ENCODE results near the gene BMPER.

The BMPER gene

GRCh38 chr7:33876596-33877274, 28.6 kb upstream of the BMPER start:
- WGBS, 2 experiments (ENCODE audit: insufficient coverage in 2 of 2), result 100% methylated on average over 1 of the region's 3 CpGs
- no peak overlapping the region for H3K27ac ChIP-seq (ENCODE audit: low read depth, low read length, severe bottlenecking)
- no peak overlapping the region for H3K4me3 ChIP-seq (ENCODE audit: extremely low read depth, insufficient read depth, low read length, poor library complexity, severe bottlenecking)
- peaks cover 48% of the 10 kb centered on the region for H3K4me1 ChIP-seq (ENCODE audit: control insufficient read depth, insufficient read depth, low read length, poor library complexity, severe bottlenecking)
- H3K9me3 ChIP-seq (ENCODE audit: control insufficient read depth, low read length), result no peaks in the 10 kb centered on the region
- H3K36me3 ChIP-seq (ENCODE audit: control insufficient read depth, insufficient read depth, low read length), result no peaks in the 10 kb centered on the region

- H3K9me3 ChIP-seq (ENCODE audit: control insufficient read depth, low read length), result no peaks in the 10 kb centered on the region
- H3K4me3 ChIP-seq (ENCODE audit: extremely low read depth, insufficient read depth, low read length, poor library complexity, severe bottlenecking), result no peak overlapping the region
- H3K27ac ChIP-seq (ENCODE audit: low read depth, low read length, severe bottlenecking), result no peak overlapping the region
- H3K4me1 ChIP-seq (ENCODE audit: control insufficient read depth, insufficient read depth, low read length, poor library complexity, severe bottlenecking), result peaks cover 24% of the 10 kb centered on the region
- no peaks in the 10 kb centered on the region for H3K36me3 ChIP-seq (ENCODE audit: control insufficient read depth, insufficient read depth, low read length)
Observed at GRCh38 chr7:33880787-33881186, 24.6 kb upstream of the BMPER start.

GRCh38 chr7:33881316-33881715, 24.0 kb upstream of the BMPER start:
- Histone ChIP-seq H3K4me3 (ENCODE audit: extremely low read depth, insufficient read depth, low read length, poor library complexity, severe bottlenecking) (no peak overlapping the region), H3K9me3 (ENCODE audit: control insufficient read depth, low read length) (no peaks in the 10 kb centered on the region), H3K4me1 (ENCODE audit: control insufficient read depth, insufficient read depth, low read length, poor library complexity, severe bottlenecking) (peaks cover 28% of the 10 kb centered on the region), H3K36me3 (ENCODE audit: control insufficient read depth, insufficient read depth, low read length) (no peaks in the 10 kb centered on the region), H3K27ac (ENCODE audit: low read depth, low read length, severe bottlenecking) (no peak overlapping the region)
- WGBS, 2 experiments (ENCODE audit: insufficient coverage in 2 of 2), result no CpG with 5 or more reads among the region's 4 CpGs

GRCh38 chr7:33882040-33882837, 23.1 kb upstream of the BMPER start:
- 98 to 100% methylated on average over 3 to 4 of the region's 7 CpGs for WGBS, 2 experiments (ENCODE audit: insufficient coverage in 2 of 2)

GRCh38 chr7:33882950-33883670, 22.2 kb upstream of the BMPER start:
- Histone ChIP-seq H3K4me3 (ENCODE audit: extremely low read depth, insufficient read depth, low read length, poor library complexity, severe bottlenecking) (no peak overlapping the region), H3K36me3 (ENCODE audit: control insufficient read depth, insufficient read depth, low read length) (no peaks in the 10 kb centered on the region), H3K27ac (ENCODE audit: low read depth, low read length, severe bottlenecking) (no peak overlapping the region), H3K9me3 (ENCODE audit: control insufficient read depth, low read length) (no peaks in the 10 kb centered on the region), H3K4me1 (ENCODE audit: control insufficient read depth, insufficient read depth, low read length, poor library complexity, severe bottlenecking) (peaks cover 44% of the 10 kb centered on the region)
- 85 to 90% methylated on average over 2 of the region's 3 CpGs for WGBS, 2 experiments (ENCODE audit: insufficient coverage in 2 of 2)

More at GRCh38 chr7:33882040-33882837, 23.1 kb upstream of the BMPER start:
- Histone ChIP-seq H3K36me3 (ENCODE audit: control insufficient read depth, insufficient read depth, low read length) (no peaks in the 10 kb centered on the region), H3K4me1 (ENCODE audit: control insufficient read depth, insufficient read depth, low read length, poor library complexity, severe bottlenecking) (peaks cover 36% of the 10 kb centered on the region), H3K4me3 (ENCODE audit: extremely low read depth, insufficient read depth, low read length, poor library complexity, severe bottlenecking) (no peak overlapping the region), H3K9me3 (ENCODE audit: control insufficient read depth, low read length) (no peaks in the 10 kb centered on the region), H3K27ac (ENCODE audit: low read depth, low read length, severe bottlenecking) (no peak overlapping the region)

GRCh38 chr7:33883671-33883965, 21.7 kb upstream of the BMPER start:
- Histone ChIP-seq H3K27ac (ENCODE audit: low read depth, low read length, severe bottlenecking) (no peak overlapping the region), H3K4me1 (ENCODE audit: control insufficient read depth, insufficient read depth, low read length, poor library complexity, severe bottlenecking) (peaks cover 49% of the 10 kb centered on the region), H3K4me3 (ENCODE audit: extremely low read depth, insufficient read depth, low read length, poor library complexity, severe bottlenecking) (no peak overlapping the region), H3K36me3 (ENCODE audit: control insufficient read depth, insufficient read depth, low read length) (no peaks in the 10 kb centered on the region), H3K9me3 (ENCODE audit: control insufficient read depth, low read length) (no peaks in the 10 kb centered on the region)
- WGBS, 2 experiments (ENCODE audit: insufficient coverage in 2 of 2), result 67 to 100% methylated on average over 1 of the region's 1 CpG

- Histone ChIP-seq H3K4me3 (ENCODE audit: extremely low read depth, insufficient read depth, low read length, poor library complexity, severe bottlenecking) (no peak overlapping the region), H3K36me3 (ENCODE audit: control insufficient read depth, insufficient read depth, low read length) (no peaks in the 10 kb centered on the region), H3K27ac (ENCODE audit: low read depth, low read length, severe bottlenecking) (peak overlapping the region; percentile 83), H3K4me1 (ENCODE audit: control insufficient read depth, insufficient read depth, low read length, poor library complexity, severe bottlenecking) (peaks cover 47% of the 10 kb centered on the region), H3K9me3 (ENCODE audit: control insufficient read depth, low read length) (no peaks in the 10 kb centered on the region)
- WGBS, 2 experiments (ENCODE audit: insufficient coverage in 2 of 2), result 39 to 69% methylated on average over 2 to 4 of the region's 4 CpGs
Observed at GRCh38 chr7:33885290-33886148, 19.8 kb upstream of the BMPER start.

- Histone ChIP-seq H3K4me3 (ENCODE audit: extremely low read depth, insufficient read depth, low read length, poor library complexity, severe bottlenecking) (no peak overlapping the region), H3K9me3 (ENCODE audit: control insufficient read depth, low read length) (no peaks in the 10 kb centered on the region), H3K27ac (ENCODE audit: low read depth, low read length, severe bottlenecking) (peak overlapping the region; percentile 83), H3K4me1 (ENCODE audit: control insufficient read depth, insufficient read depth, low read length, poor library complexity, severe bottlenecking) (peaks cover 41% of the 10 kb centered on the region), H3K36me3 (ENCODE audit: control insufficient read depth, insufficient read depth, low read length) (no peaks in the 10 kb centered on the region)
- WGBS, 2 experiments (ENCODE audit: insufficient coverage in 2 of 2), result 0 to 25% methylated on average over 1 of the region's 5 CpGs
Observed at GRCh38 chr7:33886149-33886623, 19.2 kb upstream of the BMPER start.

- 87 to 88% methylated on average over 2 to 3 of the region's 5 CpGs for WGBS, 2 experiments (ENCODE audit: insufficient coverage in 2 of 2)
- no peak overlapping the region for H3K4me3 ChIP-seq (ENCODE audit: extremely low read depth, insufficient read depth, low read length, poor library complexity, severe bottlenecking)
- H3K9me3 ChIP-seq (ENCODE audit: control insufficient read depth, low read length), result no peaks in the 10 kb centered on the region
- peaks cover 41% of the 10 kb centered on the region for H3K4me1 ChIP-seq (ENCODE audit: control insufficient read depth, insufficient read depth, low read length, poor library complexity, severe bottlenecking)
- no peaks in the 10 kb centered on the region for H3K36me3 ChIP-seq (ENCODE audit: control insufficient read depth, insufficient read depth, low read length)
- peak overlapping the region; percentile 30 for H3K27ac ChIP-seq (ENCODE audit: low read depth, low read length, severe bottlenecking)
Observed at GRCh38 chr7:33887266-33887975, 17.9 kb upstream of the BMPER start.

GRCh38 chr7:33888166-33888565, 17.2 kb upstream of the BMPER start:
- WGBS, 2 experiments (ENCODE audit: insufficient coverage in 2 of 2), result 51 to 75% methylated on average over 2 of the region's 4 CpGs
- H3K4me1 ChIP-seq (ENCODE audit: control insufficient read depth, insufficient read depth, low read length, poor library complexity, severe bottlenecking), result peaks cover 41% of the 10 kb centered on the region
- no peaks in the 10 kb centered on the region for H3K9me3 ChIP-seq (ENCODE audit: control insufficient read depth, low read length)
- peak overlapping the region; percentile 30 for H3K27ac ChIP-seq (ENCODE audit: low read depth, low read length, severe bottlenecking)
- no peaks in the 10 kb centered on the region for H3K36me3 ChIP-seq (ENCODE audit: control insufficient read depth, insufficient read depth, low read length)
- H3K4me3 ChIP-seq (ENCODE audit: extremely low read depth, insufficient read depth, low read length, poor library complexity, severe bottlenecking), result no peak overlapping the region
